GM21381 (cell line): ENCODE measurements around the gene PPM1D.
A peak's percentile ranks its signal among the peaks of the same experiment; 100 is the strongest.
"Not testable (repeated sequence)": the region's sequence is repeated elsewhere in the genome, so short reads cannot be mapped to it uniquely, and the experiment has no call there.

Experiments
- ATAC-seq: cut with Tn5 transposase; IDR thresholded peaks from one replicate; pipeline ENCODE4 v1.9.1; 2021; ENCODE audit warnings: mild to moderate bottlenecking, moderate library complexity; ENCODE audit not compliant: unreplicated experiment

The PPM1D gene

GRCh38 chr17:60599620-60600489, at the start of gene PPM1D:
PPM1D (plus strand) TSS chr17:60600193; CDS start chr17:60600415, 222 bp downstream.
- ATAC-seq = peak; percentile 91

- not testable (repeated sequence) for ATAC-seq
Observed at GRCh38 chr17:60552255-60552654, 47.7 kb upstream of the PPM1D start.

- no peak for ATAC-seq
Observed at GRCh38 chr17:60554377-60554788, 45.6 kb upstream of the PPM1D start.

DNA sequence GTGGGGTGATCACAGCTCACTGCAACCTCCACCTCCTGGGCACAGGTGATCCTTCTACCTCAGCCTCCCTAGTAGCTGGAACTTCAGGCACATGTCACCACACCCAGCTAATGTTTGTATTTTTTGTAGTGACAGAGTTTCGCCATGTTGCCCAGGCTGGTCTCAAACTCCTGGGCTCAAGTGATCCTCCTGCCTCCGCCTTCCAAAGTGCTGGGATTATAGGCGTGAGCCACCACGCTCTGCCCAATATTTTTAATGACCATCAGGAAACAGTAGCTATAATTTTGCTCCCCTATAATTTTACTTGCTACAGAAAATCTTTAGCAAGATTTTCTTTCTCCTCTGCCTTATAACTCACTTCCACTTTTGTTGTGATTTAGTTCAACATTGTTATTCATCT, 44.2 kb upstream of the PPM1D start:
- no peak for ATAC-seq

DNA sequence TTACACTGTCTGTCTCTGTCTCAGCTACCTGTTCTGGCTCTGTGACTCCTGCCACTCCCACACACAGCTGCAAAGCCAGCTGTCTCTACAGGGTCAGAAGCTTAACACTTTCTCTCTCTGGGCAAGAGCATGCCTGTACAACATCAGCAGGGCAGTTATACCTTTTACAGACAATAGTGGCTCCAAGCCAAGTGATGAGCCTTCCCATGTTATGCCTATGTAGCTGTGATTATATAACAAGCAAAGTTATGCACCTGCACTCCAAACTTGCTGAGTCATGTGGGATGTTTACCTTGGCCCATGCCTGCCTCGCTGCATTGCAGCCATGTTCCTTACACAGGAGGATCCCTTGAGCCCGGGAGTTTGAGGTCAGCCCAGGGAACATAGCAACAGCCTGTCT, 42.2 kb upstream of the PPM1D start:
- no peak for ATAC-seq

- ATAC-seq = no peak
Observed at GRCh38 chr17:60559659-60559994, 40.4 kb upstream of the PPM1D start.

DNA sequence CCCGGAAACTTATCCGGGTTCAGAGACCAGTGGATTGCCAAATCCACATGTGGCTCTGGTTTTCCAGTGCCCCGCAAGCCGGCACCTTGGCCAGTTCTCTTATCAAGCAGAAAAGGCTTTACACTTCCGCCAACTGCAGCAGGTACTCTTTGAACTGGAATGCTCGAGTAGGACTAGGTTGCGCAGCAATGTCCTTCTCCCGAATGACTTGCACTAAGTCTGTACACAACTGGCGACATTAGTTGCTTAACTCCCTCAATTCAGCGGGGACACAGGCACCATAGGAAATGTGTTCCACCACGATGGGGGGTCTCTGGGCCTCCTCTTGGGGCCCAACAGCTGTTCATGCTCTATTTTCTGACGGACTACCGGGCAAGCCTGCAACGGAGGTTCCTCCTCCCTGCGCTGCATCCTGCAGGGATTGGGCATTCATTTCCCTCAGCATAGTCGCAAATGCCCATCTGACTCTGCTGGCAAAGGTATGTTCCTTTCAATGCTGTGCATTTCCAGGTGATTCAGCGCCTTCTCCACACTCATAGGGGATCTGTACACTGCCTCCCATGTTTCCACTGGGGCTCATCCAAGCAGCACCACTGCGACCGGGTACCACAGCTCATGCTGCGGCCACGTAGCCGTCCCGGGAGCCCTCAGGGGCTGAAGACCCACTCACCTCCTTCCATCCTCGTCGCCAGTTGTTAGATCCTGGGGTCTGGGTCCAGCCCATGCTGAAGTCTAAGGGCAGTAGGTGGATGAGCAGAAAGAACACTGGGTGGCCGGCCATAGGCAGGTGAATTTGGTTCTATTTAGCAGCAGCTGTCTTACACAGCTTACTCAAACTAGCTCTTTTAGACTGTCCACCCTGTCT, 39.8 kb upstream of the PPM1D start:
- ATAC-seq = no peak

DNA sequence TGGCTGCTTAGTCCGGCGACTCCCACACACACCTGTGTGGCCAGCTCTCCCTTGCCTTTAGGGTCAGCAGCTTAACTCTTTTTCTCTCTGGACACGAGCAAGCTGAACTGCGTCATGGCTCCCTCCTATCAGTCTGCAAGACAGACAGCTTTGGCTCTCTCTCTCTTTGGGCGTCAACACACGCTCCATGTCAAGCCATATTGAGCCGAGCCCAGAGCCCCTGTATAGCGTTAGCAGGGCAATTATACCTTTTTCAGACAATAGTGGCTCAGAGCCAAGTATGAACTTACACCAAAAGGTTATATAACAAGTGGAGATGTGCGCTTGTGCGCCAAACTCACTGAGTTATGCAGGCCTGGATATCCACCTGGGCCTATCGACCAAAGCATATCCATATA, 39.1 kb upstream of the PPM1D start:
- ATAC-seq = no peak

DNA sequence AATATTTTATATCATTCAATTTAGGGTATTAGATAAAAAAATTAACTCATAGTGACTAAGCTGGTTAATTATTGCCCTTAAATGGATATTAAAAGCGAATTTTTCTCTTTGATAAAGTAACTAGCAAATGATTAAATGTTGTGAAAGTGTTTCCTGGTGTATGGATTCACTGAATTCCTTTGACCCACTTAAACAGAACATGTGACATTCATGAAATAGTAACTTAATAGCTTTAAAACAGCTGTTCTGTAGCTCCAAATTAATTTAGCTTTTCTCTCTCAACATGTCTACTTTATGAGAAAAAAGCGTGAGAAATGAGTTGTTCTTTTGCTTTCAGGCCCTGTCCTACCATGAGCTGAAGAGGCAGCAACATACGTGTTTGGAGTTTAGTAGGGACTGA, 37.6 kb upstream of the PPM1D start:
- no peak for ATAC-seq

DNA sequence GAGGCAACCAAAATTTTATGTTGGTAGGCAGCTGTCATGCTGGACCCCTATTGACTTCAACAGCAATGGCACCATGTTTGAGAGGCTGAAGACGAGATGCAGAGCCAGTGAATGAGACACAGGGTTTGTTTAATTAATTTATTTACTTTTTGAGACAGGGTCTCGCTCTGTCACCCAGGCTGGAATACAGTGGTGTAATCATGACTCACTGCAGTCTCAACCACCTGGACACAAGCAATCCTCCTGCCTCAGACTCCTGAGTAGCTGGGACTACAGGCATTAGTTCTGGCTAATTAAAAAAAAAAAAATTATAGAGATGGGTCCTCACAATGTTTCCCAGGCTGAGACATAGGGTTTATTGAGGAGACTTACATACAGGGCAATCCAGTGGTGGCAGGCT, 36.2 kb upstream of the PPM1D start:
- no peak for ATAC-seq

GRCh38 chr17:60565233-60565632, 34.8 kb upstream of the PPM1D start:
- no peak for ATAC-seq

DNA sequence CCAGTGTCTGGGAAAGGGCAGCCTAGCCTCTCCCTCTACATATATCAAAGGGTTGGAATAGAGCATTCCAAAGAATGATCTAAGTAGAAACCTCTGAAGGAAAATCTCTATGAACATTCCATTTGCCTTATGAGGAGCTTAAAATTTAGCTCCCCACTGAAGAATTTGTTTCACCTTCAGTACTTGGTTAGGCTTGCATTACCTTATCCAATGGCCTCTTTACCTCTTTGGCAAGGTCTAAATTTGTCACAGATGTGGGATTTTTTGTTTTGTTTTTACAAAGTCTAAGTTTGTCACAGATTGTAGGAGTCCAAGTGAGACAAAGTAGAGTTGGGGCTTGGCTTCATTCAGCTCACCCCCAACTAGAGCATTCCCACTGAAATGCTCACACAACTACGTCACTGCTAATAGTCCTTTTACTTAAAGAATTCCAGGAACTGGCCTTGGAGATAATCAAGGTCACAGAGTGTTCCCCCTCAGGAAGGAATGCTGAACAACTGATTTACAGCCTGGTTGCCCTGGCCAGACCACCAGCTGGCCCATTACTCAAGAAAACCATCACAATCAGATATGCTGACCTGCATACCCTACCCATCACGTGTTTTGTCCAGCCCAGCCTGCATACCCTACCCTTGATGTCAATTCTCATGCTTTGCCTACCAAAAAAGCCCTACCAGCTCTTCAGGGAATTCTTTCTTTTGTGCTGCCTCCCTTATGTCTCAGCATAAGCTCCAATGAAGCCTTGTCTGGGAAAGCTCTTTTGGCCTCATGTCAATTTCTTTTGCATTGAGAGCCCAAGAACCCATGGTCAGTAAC, 26.5 kb upstream of the PPM1D start:
- ATAC-seq = no peak

DNA sequence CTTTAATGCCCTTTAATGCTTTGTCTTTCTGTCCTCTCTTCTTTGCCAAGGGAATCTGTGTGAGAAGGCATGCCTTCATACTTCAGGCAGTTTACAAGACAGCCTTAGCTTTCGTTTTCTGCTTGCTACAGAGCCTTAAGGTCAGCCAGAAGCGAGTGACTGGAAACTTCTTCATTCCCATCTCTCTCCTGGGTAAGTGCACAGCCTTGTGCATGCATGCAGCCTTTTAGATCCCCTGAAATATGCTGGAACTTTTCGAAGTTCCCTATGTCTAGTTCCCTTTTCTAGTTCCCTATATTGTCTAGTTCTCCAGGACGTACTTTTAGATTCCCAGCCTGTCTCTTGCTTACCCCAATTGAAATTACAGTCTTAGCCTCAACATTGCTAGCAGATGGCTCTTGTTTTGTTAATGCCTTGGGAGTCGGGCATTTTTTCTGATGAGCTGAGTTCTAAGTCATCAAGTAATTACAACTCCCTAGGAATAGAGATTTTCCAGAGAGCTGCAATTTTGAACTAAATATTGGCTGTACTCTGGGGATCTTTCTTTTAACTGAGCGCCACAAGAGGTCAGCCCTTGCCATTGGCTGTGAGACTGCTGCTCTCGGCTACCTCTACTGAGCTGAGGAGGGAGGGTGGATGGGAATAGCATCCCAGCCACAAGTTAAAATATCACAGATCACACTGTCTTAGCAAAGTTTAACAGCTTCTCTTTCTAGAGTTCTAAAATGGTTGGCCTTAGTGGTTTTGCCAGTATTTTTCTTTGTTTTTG, 22.7 kb upstream of the PPM1D start:
- peak; percentile 69 for ATAC-seq

DNA sequence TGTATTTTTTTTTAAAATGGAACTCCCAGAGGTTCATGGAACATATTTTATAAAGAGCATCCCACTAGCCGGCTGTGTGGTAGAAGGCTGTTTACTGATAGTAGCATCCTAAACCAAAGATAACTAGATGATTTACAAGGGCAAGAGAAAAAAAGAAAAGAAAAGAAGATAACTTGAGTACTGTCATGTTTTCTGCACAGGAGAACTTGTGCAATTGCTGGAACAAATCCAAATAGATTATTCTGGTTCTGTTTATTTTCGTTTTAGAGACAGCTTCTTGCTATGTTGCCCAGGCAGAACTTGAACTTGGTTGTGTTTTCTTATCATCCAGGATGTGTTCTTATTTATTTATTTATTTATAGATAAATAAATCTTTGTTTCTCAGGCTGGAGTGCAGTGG, 20.9 kb upstream of the PPM1D start:
- no peak for ATAC-seq

- ATAC-seq = no peak
Observed at GRCh38 chr17:60579551-60579950, 20.4 kb upstream of the PPM1D start.

DNA sequence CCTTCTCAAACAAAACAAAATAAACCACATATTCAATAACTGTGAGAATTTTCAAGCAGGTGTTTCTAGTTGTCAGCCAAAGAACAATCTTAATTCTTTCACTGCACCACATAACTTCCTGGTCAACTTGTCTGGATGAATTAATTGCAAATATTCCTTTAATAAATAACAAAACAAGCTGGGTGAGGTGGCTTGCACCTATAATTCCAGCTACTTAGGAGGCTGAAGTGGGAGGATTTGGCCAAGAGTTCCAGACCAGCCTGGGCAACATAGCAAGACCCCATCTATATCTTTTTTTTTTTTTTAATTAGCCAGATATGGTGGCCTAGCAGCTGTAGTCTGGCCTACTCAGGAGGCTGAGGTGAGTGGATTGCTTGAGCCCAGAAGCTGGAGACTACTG, 17.0 kb upstream of the PPM1D start:
- ATAC-seq = no peak

GRCh38 chr17:60585887-60586286, 14.1 kb upstream of the PPM1D start:
- ATAC-seq = no peak

GRCh38 chr17:60586288-60586974, 13.6 kb upstream of the PPM1D start:
- no peak for ATAC-seq

- no peak for ATAC-seq
Observed at GRCh38 chr17:60590070-60590469, 9.9 kb upstream of the PPM1D start.

GRCh38 chr17:60592750-60593149, 7.2 kb upstream of the PPM1D start:
- no peak for ATAC-seq
